ENCODE measurements around the gene CDC25C.

CDC25C gene

DNA sequence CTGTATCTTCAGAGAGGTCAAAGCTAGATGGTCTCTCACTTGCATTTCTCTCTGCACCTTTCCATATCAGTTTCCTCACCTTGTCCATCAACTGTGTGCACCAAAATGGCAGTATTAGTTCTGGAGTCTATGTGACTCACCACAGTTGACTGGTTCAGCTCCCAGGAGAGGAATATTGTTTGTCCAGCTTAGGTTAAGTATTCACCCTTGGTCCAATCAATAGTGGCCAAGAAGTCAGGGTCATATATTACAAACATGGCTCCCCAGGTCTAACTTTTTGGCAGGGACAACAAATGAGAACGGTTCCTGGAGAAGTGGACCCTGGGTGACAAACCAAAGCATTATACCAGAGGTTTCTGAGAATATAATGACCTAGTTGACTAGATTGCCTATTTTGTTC, 93.6 kb downstream of the CDC25C start:
- TF ChIP-seq, protein P1, sequence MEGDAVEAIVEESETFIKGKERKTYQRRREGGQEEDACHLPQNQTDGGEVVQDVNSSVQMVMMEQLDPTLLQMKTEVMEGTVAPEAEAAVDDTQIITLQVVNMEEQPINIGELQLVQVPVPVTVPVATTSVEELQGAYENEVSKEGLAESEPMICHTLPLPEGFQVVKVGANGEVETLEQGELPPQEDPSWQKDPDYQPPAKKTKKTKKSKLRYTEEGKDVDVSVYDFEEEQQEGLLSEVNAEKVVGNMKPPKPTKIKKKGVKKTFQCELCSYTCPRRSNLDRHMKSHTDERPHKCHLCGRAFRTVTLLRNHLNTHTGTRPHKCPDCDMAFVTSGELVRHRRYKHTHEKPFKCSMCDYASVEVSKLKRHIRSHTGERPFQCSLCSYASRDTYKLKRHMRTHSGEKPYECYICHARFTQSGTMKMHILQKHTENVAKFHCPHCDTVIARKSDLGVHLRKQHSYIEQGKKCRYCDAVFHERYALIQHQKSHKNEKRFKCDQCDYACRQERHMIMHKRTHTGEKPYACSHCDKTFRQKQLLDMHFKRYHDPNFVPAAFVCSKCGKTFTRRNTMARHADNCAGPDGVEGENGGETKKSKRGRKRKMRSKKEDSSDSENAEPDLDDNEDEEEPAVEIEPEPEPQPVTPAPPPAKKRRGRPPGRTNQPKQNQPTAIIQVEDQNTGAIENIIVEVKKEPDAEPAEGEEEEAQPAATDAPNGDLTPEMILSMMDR (IDR thresholded peaks at IDR 0.05; ENCODE audit: insufficient read depth, low read length, poor library complexity, severe bottlenecking), result no peak
- H3K27me3 ChIP-seq (replicated peaks; ENCODE audit: control insufficient read depth, insufficient read depth, low read length), result peaks cover 2% of the 10 kb centered on the region

More for the DNA sequence above, 93.6 kb downstream of the CDC25C start:
- no peaks in the 10 kb centered on the region for H3K36me3 ChIP-seq (ENCODE audit: control insufficient read depth, insufficient read depth, low read length)
- DNase-seq (ENCODE audit: extremely low read depth, insufficient read length), result no peak
- H3K4me3 ChIP-seq (replicated peaks; ENCODE audit: low read depth, low read length), result no peak overlapping the region
